GM12801 (cell line): ENCODE measurements around the gene HSD17B2.

Experiments used
- TF ChIP-seq, protein P1 (sequence below): IDR thresholded peaks from one replicate; pipeline ENCODE4 v1.5.1; 2011; ENCODE audit warnings: control low read depth; ENCODE audit not compliant: insufficient read length; ENCODE audit errors: extremely low read depth

Gene HSD17B2

DNA sequence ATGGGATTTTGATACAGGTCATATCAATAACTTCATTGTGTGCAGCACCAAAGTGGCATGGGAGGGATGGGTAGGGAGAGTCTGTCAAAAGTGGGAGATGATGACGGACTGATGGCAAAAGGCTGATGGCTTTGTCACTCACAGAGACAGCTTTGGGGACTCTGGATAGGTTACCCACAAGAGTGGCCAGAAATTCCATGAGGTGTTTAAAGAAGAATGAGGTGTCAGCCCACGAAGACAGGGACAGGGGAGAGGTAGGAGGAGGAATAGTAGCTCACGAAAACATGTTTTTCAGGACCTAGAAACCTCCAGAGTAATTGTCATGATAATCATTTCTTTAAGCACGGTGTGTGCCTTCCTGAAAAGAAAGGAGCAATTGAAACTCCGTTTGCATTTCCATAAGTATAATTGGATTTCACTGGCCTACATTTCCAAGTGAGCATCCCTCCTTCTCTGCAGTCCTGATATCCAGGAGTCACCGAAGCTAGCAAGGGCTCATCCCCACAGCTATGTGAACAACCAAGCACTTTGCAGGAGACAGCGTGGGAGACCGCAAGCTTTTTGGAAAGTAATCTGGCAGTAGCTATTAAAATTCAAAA lies 60.0 kb downstream of the HSD17B2 start:
- TF ChIP-seq, protein P1, sequence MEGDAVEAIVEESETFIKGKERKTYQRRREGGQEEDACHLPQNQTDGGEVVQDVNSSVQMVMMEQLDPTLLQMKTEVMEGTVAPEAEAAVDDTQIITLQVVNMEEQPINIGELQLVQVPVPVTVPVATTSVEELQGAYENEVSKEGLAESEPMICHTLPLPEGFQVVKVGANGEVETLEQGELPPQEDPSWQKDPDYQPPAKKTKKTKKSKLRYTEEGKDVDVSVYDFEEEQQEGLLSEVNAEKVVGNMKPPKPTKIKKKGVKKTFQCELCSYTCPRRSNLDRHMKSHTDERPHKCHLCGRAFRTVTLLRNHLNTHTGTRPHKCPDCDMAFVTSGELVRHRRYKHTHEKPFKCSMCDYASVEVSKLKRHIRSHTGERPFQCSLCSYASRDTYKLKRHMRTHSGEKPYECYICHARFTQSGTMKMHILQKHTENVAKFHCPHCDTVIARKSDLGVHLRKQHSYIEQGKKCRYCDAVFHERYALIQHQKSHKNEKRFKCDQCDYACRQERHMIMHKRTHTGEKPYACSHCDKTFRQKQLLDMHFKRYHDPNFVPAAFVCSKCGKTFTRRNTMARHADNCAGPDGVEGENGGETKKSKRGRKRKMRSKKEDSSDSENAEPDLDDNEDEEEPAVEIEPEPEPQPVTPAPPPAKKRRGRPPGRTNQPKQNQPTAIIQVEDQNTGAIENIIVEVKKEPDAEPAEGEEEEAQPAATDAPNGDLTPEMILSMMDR = no peak

GRCh38 chr16:82096641-82097040 lies 61.6 kb downstream of the HSD17B2 start:
- TF ChIP-seq, protein P1 = no peak

DNA sequence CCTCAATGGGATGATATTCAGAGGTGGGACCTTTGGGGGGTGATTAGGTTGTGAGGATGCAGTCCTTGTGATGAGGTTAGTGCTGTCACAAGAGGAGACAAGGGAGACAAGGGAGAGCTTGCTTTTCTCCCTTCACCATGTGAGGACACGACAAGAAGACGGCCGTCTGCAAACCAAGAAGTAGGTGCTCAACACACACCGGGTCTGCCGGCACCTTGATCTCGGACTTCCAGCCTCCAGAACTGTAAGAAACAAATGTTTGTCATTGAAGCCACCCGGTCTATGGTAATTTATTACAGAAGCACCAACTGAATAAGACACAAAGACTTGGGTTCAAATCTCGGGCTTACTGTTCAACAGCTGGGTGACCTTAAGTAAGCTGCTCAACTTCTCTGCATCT lies 70.1 kb downstream of the HSD17B2 start:
- TF ChIP-seq, protein P1 = no peak

- TF ChIP-seq, protein P1 = no peak
Measured at GRCh38 chr16:82108100-82108499, 73.0 kb downstream of the HSD17B2 start.

DNA sequence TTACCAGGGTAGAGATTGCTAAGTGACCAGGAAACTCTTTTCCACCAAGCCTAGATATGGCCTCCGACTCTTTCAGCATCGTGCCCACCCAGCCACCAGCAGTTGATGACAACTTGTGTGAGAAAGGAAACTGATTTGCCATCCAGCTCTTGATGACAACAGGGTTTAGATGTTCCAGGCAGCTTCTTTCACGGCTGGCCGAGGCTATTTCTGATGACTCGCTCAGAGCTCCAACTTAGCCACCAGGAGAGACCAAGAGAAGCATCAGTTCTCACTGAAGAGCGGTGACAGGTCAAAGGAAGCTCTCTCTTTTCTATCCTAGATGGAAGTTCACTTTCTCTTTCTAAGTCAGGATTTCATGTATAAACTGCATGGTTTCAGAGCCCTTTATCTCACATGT lies 73.7 kb downstream of the HSD17B2 start:
- TF ChIP-seq, protein P1 = no peak

GRCh38 chr16:82111944-82112343 lies 76.9 kb downstream of the HSD17B2 start:
- TF ChIP-seq, protein P1 = no peak

DNA sequence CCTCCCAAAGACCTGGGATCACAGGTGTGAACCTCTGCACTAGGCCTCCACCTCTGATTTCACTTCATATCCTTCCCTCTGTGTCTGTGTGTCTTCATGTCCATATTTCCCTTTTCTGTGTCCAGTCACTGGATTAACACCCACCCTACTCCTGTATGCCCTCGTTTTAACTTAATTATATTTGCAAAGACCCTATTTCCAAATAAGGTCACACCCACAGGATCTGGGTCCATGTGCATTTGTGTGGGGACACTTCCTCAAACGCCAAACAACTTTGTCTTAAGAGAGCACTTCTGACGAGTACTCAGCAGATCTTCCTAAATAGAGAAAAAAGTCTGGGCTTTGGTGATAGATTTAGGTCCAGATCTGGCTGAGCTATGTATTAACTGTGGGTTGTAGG lies 78.7 kb downstream of the HSD17B2 start:
- TF ChIP-seq, protein P1 = no peak

- TF ChIP-seq, protein P1 = no peak
Measured at GRCh38 chr16:82116535-82116934, 81.5 kb downstream of the HSD17B2 start.
